HG03108 (cell line): ENCODE data around the gene VGF.

Source experiments
- ATAC-seq: cut with Tn5 transposase; IDR thresholded peaks from one replicate; pipeline ENCODE4 v1.9.1; 2021; ENCODE audit warnings: moderate library complexity; ENCODE audit not compliant: unreplicated experiment

Gene VGF

GRCh38 chr7:101186194-101186593 lies 20.8 kb upstream of the VGF start:
- no peak for ATAC-seq

- no peak for ATAC-seq
These were observed 20.0 kb upstream of the VGF start for GRCh38 chr7:101185258-101185839.

- ATAC-seq: no peak
These were observed 14.9 kb upstream of the VGF start, which contains the start of gene NAT16 for GRCh38 chr7:101180130-101180755. NAT16 (minus strand) TSS chr7:101180293; CDS start chr7:101174807, 5,486 bp downstream.

- ATAC-seq: no peak
These were observed 14.3 kb upstream of the VGF start for GRCh38 chr7:101179713-101180112.

GRCh38 chr7:101179117-101179516 lies 13.7 kb upstream of the VGF start:
- ATAC-seq: no peak

GRCh38 chr7:101177644-101178043 lies 12.3 kb upstream of the VGF start:
- no peak for ATAC-seq

GRCh38 chr7:101175664-101176063 lies 10.3 kb upstream of the VGF start:
- ATAC-seq: no peak

- ATAC-seq: no peak
These were observed 9.0 kb upstream of the VGF start for GRCh38 chr7:101174322-101174854.

GRCh38 chr7:101173752-101174244 lies 8.4 kb upstream of the VGF start:
- no peak for ATAC-seq

- no peak for ATAC-seq
These were observed 7.7 kb upstream of the VGF start for GRCh38 chr7:101172854-101173751.

- no peak for ATAC-seq
These were observed 6.9 kb upstream of the VGF start for GRCh38 chr7:101172005-101172853.

GRCh38 chr7:101171442-101171837 lies 6.1 kb upstream of the VGF start:
- ATAC-seq: no peak

GRCh38 chr7:101170617-101171441 lies 5.5 kb upstream of the VGF start:
- ATAC-seq: no peak

- no peak for ATAC-seq
These were observed 4.6 kb upstream of the VGF start for GRCh38 chr7:101169838-101170551.

GRCh38 chr7:101169110-101169837 lies 3.9 kb upstream of the VGF start:
- ATAC-seq: no peak

GRCh38 chr7:101168412-101169049 lies 3.2 kb upstream of the VGF start:
- no peak for ATAC-seq

- no peak for ATAC-seq
These were observed 2.5 kb upstream of the VGF start for GRCh38 chr7:101167645-101168411.
